SKM-1 (cell line): ENCODE data around the gene FOXE3.

Source experiments
- DNase-seq: peaks from one replicate; lab custom pipeline; 2025; ENCODE audit not compliant: unreplicated experiment; lab: John Stamatoyannopoulos, UW

FOXE3 gene

GRCh38 chr1:47415728-47416318, at the start of gene FOXE3:
FOXE3 (plus strand) TSS chr1:47416285; CDS start chr1:47416316, 31 bp downstream.
- no peak for DNase-seq

GRCh38 chr1:47367651-47368050, 48.4 kb upstream of the FOXE3 start:
- no peak for DNase-seq

GRCh38 chr1:47371016-47371517, 45.0 kb upstream of the FOXE3 start:
- no peak for DNase-seq

- no peak for DNase-seq
These were observed 41.6 kb upstream of the FOXE3 start for GRCh38 chr1:47374501-47374900.

- no peak for DNase-seq
These were observed 37.9 kb upstream of the FOXE3 start for GRCh38 chr1:47378147-47378546.

GRCh38 chr1:47380699-47381098, 35.4 kb upstream of the FOXE3 start:
- no peak for DNase-seq

- DNase-seq, result no peak
These were observed 33.6 kb upstream of the FOXE3 start for GRCh38 chr1:47382399-47382983.

- DNase-seq, result no peak
These were observed 32.0 kb upstream of the FOXE3 start for GRCh38 chr1:47384083-47384482.

- DNase-seq, result no peak
These were observed 31.1 kb upstream of the FOXE3 start for GRCh38 chr1:47385020-47385419.

- DNase-seq, result no peak
These were observed 29.8 kb upstream of the FOXE3 start for GRCh38 chr1:47386268-47386667.

GRCh38 chr1:47388030-47388890, 27.8 kb upstream of the FOXE3 start:
- DNase-seq, result no peak

GRCh38 chr1:47388891-47389238, 27.2 kb upstream of the FOXE3 start:
- DNase-seq, result peak; percentile 43

- no peak for DNase-seq
These were observed 26.4 kb upstream of the FOXE3 start for GRCh38 chr1:47389731-47390130.

GRCh38 chr1:47390843-47391242, 25.2 kb upstream of the FOXE3 start:
- no peak for DNase-seq

GRCh38 chr1:47393141-47393540, 22.9 kb upstream of the FOXE3 start:
- no peak for DNase-seq

- no peak for DNase-seq
These were observed 20.7 kb upstream of the FOXE3 start for GRCh38 chr1:47395433-47395832.

GRCh38 chr1:47396671-47397196, 19.4 kb upstream of the FOXE3 start:
- no peak for DNase-seq

GRCh38 chr1:47399138-47399845, 16.8 kb upstream of the FOXE3 start:
- no peak for DNase-seq

GRCh38 chr1:47399846-47400155, 16.3 kb upstream of the FOXE3 start:
- DNase-seq, result no peak

- DNase-seq, result no peak
These were observed 14.3 kb upstream of the FOXE3 start for GRCh38 chr1:47401761-47402160.

- DNase-seq, result no peak
These were observed 13.5 kb upstream of the FOXE3 start for GRCh38 chr1:47402591-47402990.
